NCI-H345 treated with DMSO at 0.1 percent for 48 hours (cell line): ENCODE measurements around the gene VSIG10L2.

Experiments
- DNase-seq: peaks from one replicate; lab custom pipeline; 2025; ENCODE audit not compliant: unreplicated experiment; lab: John Stamatoyannopoulos, UW

The VSIG10L2 gene

GRCh38 chr11:125999234-125999880 is 53.5 kb downstream of the VSIG10L2 start:
- DNase-seq, result no peak

DNA sequence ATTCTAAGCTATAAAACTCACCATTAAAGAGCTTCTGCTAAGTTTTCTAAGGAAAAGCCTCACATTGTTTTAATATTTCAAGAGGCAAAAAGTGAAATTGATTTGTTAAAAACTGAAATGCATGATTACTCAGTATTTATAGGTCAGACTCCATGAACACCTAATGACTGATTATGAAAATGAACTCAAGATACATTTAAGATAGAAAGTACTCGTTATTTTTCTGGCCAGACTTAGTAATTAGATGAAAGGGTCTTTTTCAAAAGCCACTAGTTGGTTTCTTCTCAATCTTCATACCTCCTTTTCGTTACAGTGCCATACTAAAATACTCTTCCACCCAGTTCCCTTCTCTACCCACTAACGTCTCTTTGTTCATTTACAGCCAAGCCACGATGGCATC is 56.3 kb downstream of the VSIG10L2 start:
- no peak for DNase-seq
